Measurements from ENCODE around the gene DNAAF5.

DNAAF5 gene

DNA sequence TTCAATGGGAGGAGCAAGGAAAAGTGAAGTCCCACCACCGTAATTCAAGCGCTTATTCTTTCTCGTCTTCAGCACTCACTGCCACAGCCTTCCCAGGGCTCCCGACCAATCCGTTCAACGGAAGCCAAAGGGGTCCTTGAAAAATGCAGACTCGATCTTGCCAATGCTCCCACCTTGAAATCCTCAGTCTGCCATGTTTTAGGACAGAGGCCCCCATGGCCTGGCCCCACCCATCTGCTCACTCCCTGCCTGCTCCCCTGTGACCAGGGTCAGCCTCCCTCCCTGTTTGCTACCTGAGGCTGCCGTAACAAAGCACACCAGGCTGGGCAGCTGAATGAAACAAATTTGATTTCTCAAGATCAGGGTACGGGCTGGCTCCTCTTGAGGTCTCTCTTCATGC lies 3.0 kb upstream of the DNAAF5 start:
- ATAC-seq (ENCODE audit: low read depth) (no peak), DNase-seq (ENCODE audit: low spot score) (no peak)
- Histone ChIP-seq H3K27ac (ENCODE audit: poor library complexity, severe bottlenecking) (no peak overlapping the region), H3K4me1 (ENCODE audit: insufficient read depth, poor library complexity, severe bottlenecking) (peaks cover 9% of the 10 kb centered on the region), H3K4me3 (ENCODE audit: severe bottlenecking) (no peak overlapping the region), H3K36me3 (ENCODE audit: low read depth) (peaks cover 25% of the 10 kb centered on the region), H3K27me3 (ENCODE audit: insufficient read depth, poor library complexity, severe bottlenecking) (no peaks in the 10 kb centered on the region), H3K9me3 (ENCODE audit: severe bottlenecking) (peaks cover 5% of the 10 kb centered on the region)
- TF ChIP-seq, protein P1, sequence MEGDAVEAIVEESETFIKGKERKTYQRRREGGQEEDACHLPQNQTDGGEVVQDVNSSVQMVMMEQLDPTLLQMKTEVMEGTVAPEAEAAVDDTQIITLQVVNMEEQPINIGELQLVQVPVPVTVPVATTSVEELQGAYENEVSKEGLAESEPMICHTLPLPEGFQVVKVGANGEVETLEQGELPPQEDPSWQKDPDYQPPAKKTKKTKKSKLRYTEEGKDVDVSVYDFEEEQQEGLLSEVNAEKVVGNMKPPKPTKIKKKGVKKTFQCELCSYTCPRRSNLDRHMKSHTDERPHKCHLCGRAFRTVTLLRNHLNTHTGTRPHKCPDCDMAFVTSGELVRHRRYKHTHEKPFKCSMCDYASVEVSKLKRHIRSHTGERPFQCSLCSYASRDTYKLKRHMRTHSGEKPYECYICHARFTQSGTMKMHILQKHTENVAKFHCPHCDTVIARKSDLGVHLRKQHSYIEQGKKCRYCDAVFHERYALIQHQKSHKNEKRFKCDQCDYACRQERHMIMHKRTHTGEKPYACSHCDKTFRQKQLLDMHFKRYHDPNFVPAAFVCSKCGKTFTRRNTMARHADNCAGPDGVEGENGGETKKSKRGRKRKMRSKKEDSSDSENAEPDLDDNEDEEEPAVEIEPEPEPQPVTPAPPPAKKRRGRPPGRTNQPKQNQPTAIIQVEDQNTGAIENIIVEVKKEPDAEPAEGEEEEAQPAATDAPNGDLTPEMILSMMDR (IDR thresholded peaks at IDR 0.05; ENCODE audit: poor library complexity, severe bottlenecking) = no peak

GRCh38 chr7:724298-724697 lies 2.2 kb upstream of the DNAAF5 start:
- H3K27me3 ChIP-seq (ENCODE audit: insufficient read depth, poor library complexity, severe bottlenecking) = no peaks in the 10 kb centered on the region
- H3K4me1 ChIP-seq (ENCODE audit: insufficient read depth, poor library complexity, severe bottlenecking) = peaks cover 9% of the 10 kb centered on the region
- H3K36me3 ChIP-seq (ENCODE audit: low read depth) = peaks cover 28% of the 10 kb centered on the region
- H3K4me3 ChIP-seq (ENCODE audit: severe bottlenecking) = no peak overlapping the region
- H3K9me3 ChIP-seq (ENCODE audit: severe bottlenecking) = peaks cover 5% of the 10 kb centered on the region
- H3K27ac ChIP-seq (ENCODE audit: poor library complexity, severe bottlenecking) = no peak overlapping the region
- no peak for DNase-seq (ENCODE audit: low spot score)
- TF ChIP-seq, protein P1 (IDR thresholded peaks at IDR 0.05; ENCODE audit: poor library complexity, severe bottlenecking) = no peak
- no peak for ATAC-seq (ENCODE audit: low read depth)

GRCh38 chr7:725223-726005 lies 1.1 kb upstream of the DNAAF5 start:
- no peak overlapping the region for H3K4me3 ChIP-seq (ENCODE audit: severe bottlenecking)
- no peak for DNase-seq (ENCODE audit: low spot score)

DNA sequence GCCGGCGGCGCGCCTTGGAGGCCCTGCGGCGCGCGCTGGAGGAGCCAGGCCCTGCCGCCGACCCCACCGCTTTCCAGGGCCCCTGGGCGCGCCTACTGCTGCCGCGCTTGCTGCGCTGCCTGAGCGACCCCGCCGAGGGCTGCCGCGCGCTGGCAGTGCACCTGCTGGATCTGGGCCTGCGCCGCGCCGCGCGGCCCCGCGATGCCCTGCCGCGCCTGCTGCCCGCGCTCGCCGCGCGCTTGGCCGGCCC lies 280 bp downstream of the DNAAF5 start:
- peak overlapping the region; percentile 85 for H3K4me3 ChIP-seq (ENCODE audit: severe bottlenecking)
- H3K9me3 ChIP-seq (ENCODE audit: severe bottlenecking) = peaks cover 5% of the 10 kb centered on the region
- TF ChIP-seq, protein P1 (IDR thresholded peaks at IDR 0.05; ENCODE audit: poor library complexity, severe bottlenecking) = no peak
- DNase-seq (ENCODE audit: low spot score) = no peak
- no peaks in the 10 kb centered on the region for H3K27me3 ChIP-seq (ENCODE audit: insufficient read depth, poor library complexity, severe bottlenecking)
- peak overlapping the region; percentile 66 for H3K27ac ChIP-seq (ENCODE audit: poor library complexity, severe bottlenecking)
- H3K4me1 ChIP-seq (ENCODE audit: insufficient read depth, poor library complexity, severe bottlenecking) = peaks cover 9% of the 10 kb centered on the region
- no peak for ATAC-seq (ENCODE audit: low read depth)
- peaks cover 46% of the 10 kb centered on the region for H3K36me3 ChIP-seq (ENCODE audit: low read depth)

More at GRCh38 chr7:725223-726005, 1.1 kb upstream of the DNAAF5 start:
- H3K36me3 ChIP-seq (ENCODE audit: low read depth) = peaks cover 37% of the 10 kb centered on the region
- H3K9me3 ChIP-seq (ENCODE audit: severe bottlenecking) = peaks cover 5% of the 10 kb centered on the region
- peaks cover 9% of the 10 kb centered on the region for H3K4me1 ChIP-seq (ENCODE audit: insufficient read depth, poor library complexity, severe bottlenecking)
- H3K27ac ChIP-seq (ENCODE audit: poor library complexity, severe bottlenecking) = peak overlapping the region; percentile 66
- no peaks in the 10 kb centered on the region for H3K27me3 ChIP-seq (ENCODE audit: insufficient read depth, poor library complexity, severe bottlenecking)
- TF ChIP-seq, protein P1 (IDR thresholded peaks at IDR 0.05; ENCODE audit: poor library complexity, severe bottlenecking) = no peak
- ATAC-seq (ENCODE audit: low read depth) = no peak

DNA sequence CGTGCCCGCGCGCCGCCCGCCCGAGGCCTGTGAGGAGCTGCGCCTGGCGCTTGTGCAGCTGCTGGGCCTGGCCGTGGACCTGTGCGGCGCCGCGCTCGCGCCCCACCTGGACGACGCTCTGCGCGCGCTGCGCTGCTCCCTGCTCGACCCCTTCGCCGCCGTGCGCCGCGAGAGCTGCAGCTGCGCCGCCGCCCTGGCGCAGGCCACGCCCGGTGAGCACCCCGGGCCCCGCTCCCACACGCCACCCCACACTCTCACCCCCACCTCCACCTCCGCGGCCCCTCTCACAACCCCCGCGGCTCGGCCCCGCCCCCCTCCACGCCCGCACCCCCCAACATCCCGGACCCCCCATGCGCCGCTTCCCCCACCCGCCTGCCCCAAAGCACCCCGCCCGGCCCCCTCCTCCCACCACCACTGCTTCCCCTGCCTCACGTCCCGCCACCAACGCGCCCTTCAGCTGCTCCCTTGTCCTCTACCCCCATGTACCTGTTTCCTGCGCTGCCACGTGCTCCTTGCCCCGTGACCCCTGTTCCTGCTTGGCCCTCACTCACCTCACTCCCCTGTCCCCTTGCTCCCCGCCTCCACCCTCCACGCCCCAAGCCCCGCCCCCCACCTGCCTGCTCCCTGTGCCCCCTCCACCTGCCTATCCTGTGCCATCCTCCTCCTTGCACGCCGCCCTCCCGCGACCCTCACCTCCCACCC lies 756 bp downstream of the DNAAF5 start, which contains the start of gene PRKAR1B:
PRKAR1B (minus strand) TSS at position 178 of the 702 bp plus-strand sequence. CDS start 15,776 bp downstream, outside the sequence.
- TF ChIP-seq, protein P1 (IDR thresholded peaks at IDR 0.05; ENCODE audit: poor library complexity, severe bottlenecking) = no peak
- H3K9me3 ChIP-seq (ENCODE audit: severe bottlenecking) = peaks cover 5% of the 10 kb centered on the region
- DNase-seq (ENCODE audit: low spot score) = peak; percentile 57
- peaks cover 50% of the 10 kb centered on the region for H3K36me3 ChIP-seq (ENCODE audit: low read depth)
- H3K4me1 ChIP-seq (ENCODE audit: insufficient read depth, poor library complexity, severe bottlenecking) = peaks cover 9% of the 10 kb centered on the region
- ATAC-seq (ENCODE audit: low read depth) = peak; percentile 64
- H3K4me3 ChIP-seq (ENCODE audit: severe bottlenecking) = peak within 1 kb of the TSS; percentile 85
- H3K27ac ChIP-seq (ENCODE audit: poor library complexity, severe bottlenecking) = peak within 1 kb of the TSS; percentile 66
- no peaks in the 10 kb centered on the region for H3K27me3 ChIP-seq (ENCODE audit: insufficient read depth, poor library complexity, severe bottlenecking)

Measured in RWPE2 (cell line).